K562 (cell line): ENCODE data around the gene TEX264. TPM values are rescaled to one million over a fixed set of nuclear protein-coding genes. Genes with fewer than 3 reads are reported as not detected.

Experiments used
- ATAC-seq: fragments of 200-7000 bp; cut with Tn5 transposase; 3 replicates; pipeline ENCODE4 v1.9.1; 2020; ENCODE audit warnings: moderate library complexity
- BruUV-seq: library from RNA; stranded (reverse); fragments of 400-500 nt; replicated peaks from 2 replicates; lab custom pipeline; 2021; lab: Mats Ljungman, UMichigan
- CTCF ChIA-PET: fragments of 300-600 bp; formaldehyde crosslinking; extraction: SDS; loops from one replicate; lab custom pipeline; 2021; ENCODE audit warnings: low intra/inter-chr PET ratio; lab: Yijun Ruan, JAX
- POLR2A ChIA-PET: fragments of 300-600, 350-650 bp; sonication (Branson Sonifier 250); formaldehyde crosslinking; extraction: SDS; loops from one replicate; lab custom pipeline; 2021; ENCODE audit warnings: antibody characterized with exemption, inconsistent platforms; lab: Yijun Ruan, JAX
- DNase-seq, 4 experiments: peaks; one replicate each; pipeline versions ENCODE4 v3.0.0 to v3.0.0-alpha.2; 2011 to 2018; ENCODE audit warnings: low spot score in 3 of 4, mixed read lengths in 3 of 4; ENCODE audit errors: extremely low read depth in 1 of 4
- FAIRE-seq: peaks from 2 replicates; lab custom pipeline; 2011; peaks lifted over from hg19 to GRCh38; lab: Jason Lieb, UNC
- H2AFZ ChIP-seq: 2 replicates; pipeline ENCODE4 v1.6.0; 2011; ENCODE audit warnings: low read depth, low read length, control low read depth, inconsistent platforms
- H3K27ac ChIP-seq: fragments of 200-600 bp; 3 replicates; pipeline ENCODE4 v1.8.0; 2011; ENCODE audit warnings: low read depth, mild to moderate bottlenecking, control low read depth, inconsistent platforms, low read length, moderate library complexity, mixed read lengths; ENCODE audit errors: extremely low read depth
- H3K27me3 ChIP-seq, 2 experiments: fragments of 300-600 bp in 1 of 2; 2 replicates in 1 of 2; 3 replicates in 1 of 2; pipeline versions ENCODE4 v1.6.0 to v1.8.0; 2011; ENCODE audit warnings: inconsistent platforms in 2 of 2, low read length in 2 of 2, mild to moderate bottlenecking in 1 of 2, mixed read lengths in 1 of 2, moderate library complexity in 1 of 2; ENCODE audit not compliant: control insufficient read depth in 2 of 2, insufficient read depth in 2 of 2
- H3K36me3 ChIP-seq: fragments of 300-600 bp; 3 replicates; pipeline ENCODE4 v1.8.0; 2011; ENCODE audit warnings: mild to moderate bottlenecking, low read length, inconsistent platforms; ENCODE audit not compliant: control insufficient read depth, insufficient read depth
- H3K4me1 ChIP-seq, 2 experiments: fragments of 200-600 bp in 1 of 2; replicated peaks in 1 of 2; 2 replicates in 1 of 2; 3 replicates in 1 of 2; pipeline versions ENCODE4 v1.5.1 to v1.8.0; 2011; ENCODE audit warnings: inconsistent platforms in 2 of 2, low read length in 2 of 2, mild to moderate bottlenecking in 1 of 2, mixed read lengths in 1 of 2, moderate library complexity in 1 of 2; ENCODE audit not compliant: control insufficient read depth in 2 of 2, insufficient read depth in 2 of 2
- H3K4me2 ChIP-seq: 2 replicates; pipeline ENCODE4 v1.6.1; 2011; ENCODE audit warnings: low read length, control low read depth, inconsistent platforms, mixed read lengths; ENCODE audit not compliant: insufficient read depth
- H3K4me3 ChIP-seq: fragments of 200-600 bp; sonication (generic), shearing (Covaris generic); 2 replicates; pipeline ENCODE4 v1.5.1; 2016; ENCODE audit warnings: control low read depth, inconsistent platforms
- H3K79me2 ChIP-seq: fragments of 200-600 bp; 3 replicates; pipeline ENCODE4 v1.8.0; 2011; ENCODE audit warnings: low read length, inconsistent platforms; ENCODE audit not compliant: control insufficient read depth, insufficient read depth
- H3K9ac ChIP-seq, 2 experiments: 2 replicates each; pipeline versions ENCODE4 v1.6.0 to v1.6.1; 2011; ENCODE audit warnings: low read depth in 2 of 2, low read length in 2 of 2, control low read depth in 1 of 2, inconsistent platforms in 1 of 2, mild to moderate bottlenecking in 1 of 2, mixed read lengths in 1 of 2; ENCODE audit not compliant: insufficient read depth in 1 of 2
- H3K9me1 ChIP-seq: one replicate; pipeline ENCODE4 v1.6.0; 2011; ENCODE audit warnings: inconsistent platforms, mild to moderate bottlenecking, low read length, moderate library complexity; ENCODE audit not compliant: control insufficient read depth, insufficient read depth
- H3K9me3 ChIP-seq: replicated peaks from 2 replicates; pipeline ENCODE4 v1.5.1; 2011; ENCODE audit warnings: low read depth, low read length, inconsistent platforms; ENCODE audit not compliant: control insufficient read depth, insufficient read depth
- H4K20me1 ChIP-seq: replicated peaks from 2 replicates; pipeline ENCODE4 v1.6.1; 2011; ENCODE audit warnings: low read length, inconsistent platforms, mixed read lengths; ENCODE audit not compliant: control insufficient read depth, insufficient read depth
- GTF2F1 ChIP-seq: IDR thresholded peaks from 2 replicates; pipeline ENCODE4 v1.6.1; 2011; ENCODE audit warnings: low read depth, low read length, improper control_type of control experiment
- HDAC1 ChIP-seq, 2 experiments: fragments of 450-650 bp; IDR thresholded peaks; 2 replicates each; pipeline ENCODE4 v1.6.1; 2016 to 2017; ENCODE audit warnings: inconsistent platforms in 1 of 2, mild to moderate bottlenecking in 1 of 2, moderate library complexity in 1 of 2
- KDM1A ChIP-seq, 2 experiments: fragments of 450-650 bp; IDR thresholded peaks; 2 replicates each; pipeline ENCODE4 v1.6.1; 2016; ENCODE audit warnings: mild to moderate bottlenecking in 2 of 2
- KDM4B ChIP-seq, 2 experiments: fragments of 450-650 bp in 1 of 2; sonication (generic) in 1 of 2; IDR thresholded peaks; 2 replicates each; pipeline ENCODE4 v1.6.1; 2016 to 2017; ENCODE audit warnings: borderline replicate concordance in 2 of 2, antibody characterized with exemption in 1 of 2, low read depth in 1 of 2, mild to moderate bottlenecking in 1 of 2
- NEUROD1 ChIP-seq: fragments of 150-350 bp; IDR thresholded peaks from 2 replicates; pipeline ENCODE4 v1.6.1; 2014; ENCODE audit warnings: borderline replicate concordance, low read length, low read depth; ENCODE audit not compliant: partially characterized antibody
- NRF1 ChIP-seq, 2 experiments: fragments of 450-650 bp; IDR thresholded peaks in 1 of 2; conservative IDR thresholded peaks in 1 of 2; 2 replicates each; pipeline ENCODE4 v1.6.1; 2014; ENCODE audit warnings: mild to moderate bottlenecking in 2 of 2
- OTX1 ChIP-seq: fragments of 450-650 bp; formaldehyde crosslinking; IDR thresholded peaks from 2 replicates; pipeline ENCODE4 v1.4.0; 2022; ENCODE audit warnings: mild to moderate bottlenecking
- POLR2H ChIP-seq: IDR thresholded peaks from 2 replicates; pipeline ENCODE4 v1.6.1; 2016; ENCODE audit warnings: missing genetic modification characterization, low read depth, mild to moderate bottlenecking, control low read depth, missing compliant biosample characterization, moderate library complexity
- RNF219 ChIP-seq: fragments of 250-450 bp; sonication (Bioruptor Pico); IDR thresholded peaks from 2 replicates; pipeline ENCODE4 v1.5.0; 2022; ENCODE audit warnings: mild to moderate bottlenecking
- SIRT6 ChIP-seq: IDR thresholded peaks from one replicate; pipeline ENCODE4 v1.6.1; 2012; ENCODE audit warnings: low read depth, mild to moderate bottlenecking, control low read depth, inconsistent platforms, low read length, moderate library complexity
- SRSF9 ChIP-seq: fragments of 200-400 bp; formaldehyde crosslinking; IDR thresholded peaks from 2 replicates; pipeline ENCODE4 v1.6.1; 2017; ENCODE audit warnings: low read depth, low read length, borderline replicate concordance
- TCF7 ChIP-seq: sonication (generic); IDR thresholded peaks from 2 replicates; pipeline ENCODE4 v1.6.1; 2016; ENCODE audit warnings: antibody characterized with exemption, borderline replicate concordance
- XRCC4 ChIP-seq: IDR thresholded peaks from one replicate; pipeline ENCODE4 v1.6.1; 2011; ENCODE audit not compliant: insufficient read depth, insufficient read length; ENCODE audit errors: extremely low read depth
- ZNF280A ChIP-seq: fragments of 450-650 bp; IDR thresholded peaks from 2 replicates; pipeline ENCODE4 v1.6.1; 2018; ENCODE audit warnings: mild to moderate bottlenecking, low read depth; ENCODE audit not compliant: partially characterized antibody
- ZNF518B ChIP-seq: fragments of 250-450 bp; sonication (Bioruptor Pico); IDR thresholded peaks from 2 replicates; pipeline ENCODE4 v1.5.0; 2021; ENCODE audit warnings: mild to moderate bottlenecking, moderate library complexity
- WGBS: fragments of 100-300 bp; shearing (Covaris generic); methylation state at CpG from one replicate; pipeline ENCODE4 v1.1.6; 2016; ENCODE audit warnings: low coverage, mixed read lengths; ENCODE audit not compliant: insufficient coverage; ENCODE audit errors: missing lambda C conversion rate; 5-methylcytosine and 5-hydroxymethylcytosine counted together
- in situ Hi-C: fragments of 300-500 bp; cut with MboI; formaldehyde crosslinking; loops from 4 replicates; pipeline ENCODE4 v1.15.0; 2018; ENCODE audit warnings: inconsistent platforms, mixed read lengths
- intact Hi-C: fragments of 100-400 bp; cut with micrococcal nuclease; formaldehyde crosslinking; loops from 2 replicates; pipeline ENCODE4 v1.14.2; 2022
- polyA plus RNA-seq, 8 experiments: library from polyadenylated mRNA; depleted of rRNA in 4 of 8; stranded (reverse) in 5 of 8; unstranded in 3 of 8; fragments of >200 nt; fragmentation: Nextera tagmentation in 2 of 8; fragmentation: Illumina TruSeq in 1 of 8; extraction: Ambion mirVana in 2 of 8; extraction: Trizol in 1 of 8; gene quantifications; 2 replicates each; pipeline versions ENCODE4 v1.2.1 to v1.2.3, GENCODE V29; 2011 to 2014; ENCODE audit warnings: inconsistent platforms in 1 of 8, missing spikeins in 1 of 8
- total RNA-seq, 7 experiments: library from RNA; depleted of rRNA in 6 of 7; stranded (reverse); fragments of >200 nt in 6 of 7; fragmentation: Illumina TruSeq in 2 of 7; extraction: Trizol in 2 of 7; gene quantifications; 2 replicates each; pipeline versions ENCODE4 v1.2.1 to v1.2.3, GENCODE V29; 2011 to 2021; ENCODE audit warnings: low replicate concordance in 1 of 7

Gene TEX264
- total and polyA plus RNA-seq, 9 of the 15 experiments (the other 6 are each of a cell fraction or from before 2014, with no cell fraction given): 4.1 to 47.0 (median 31.0) TPM

- peaks cover 0 to 48% of the 10 kb centered on the region in 2 experiments; a peak in 4 of 5 replicates for H3K27me3 ChIP-seq
- H3K27ac ChIP-seq: no peak overlapping the region
- H3K9ac ChIP-seq: no peak overlapping the region
- no TSS peak for BruUV-seq
- no peak overlapping the region for H2AFZ ChIP-seq
- intact Hi-C loops: no loop called here
- in situ Hi-C loops: no loop called here
- H3K4me3 ChIP-seq: no peak overlapping the region
- WGBS: 0% methylated on average over 8 of the region's 8 CpGs
- no peaks in the 10 kb centered on the region for H3K9me3 ChIP-seq
- H3K4me2 ChIP-seq: no peak overlapping the region
- DNase-seq: no peak
- H3K79me2 ChIP-seq: no peaks in the 10 kb centered on the region
- 0 out of 2 replicates have a peak, but pooled peaks cover 6% of the 10 kb centered on the region for H4K20me1 ChIP-seq
- FAIRE-seq: no peak
- ChIA-PET POLR2A (no interaction called here), CTCF (no interaction called here)
- H3K4me1 ChIP-seq: peaks cover 0 to 4% of the 10 kb centered on the region in 2 experiments; a peak in 2 of 5 replicates
- H3K9me1 ChIP-seq: no peaks in the 10 kb centered on the region
- H3K36me3 ChIP-seq: no peaks in the 10 kb centered on the region
- no peak for ATAC-seq
- TF ChIP-seq XRCC4: no peak
- no peak for TF ChIP-seq SIRT6
- no peak for TF ChIP-seq SRSF9
- no peak for TF ChIP-seq POLR2H (tag)
- TF ChIP-seq GTF2F1: no peak
- no peak for TF ChIP-seq OTX1 (CRISPR knock-in tag)
- TF ChIP-seq NRF1 (conservative IDR thresholded peaks at IDR 0.05 in 1 of 2, IDR thresholded peaks at IDR 0.05 in 1 of 2): no peak
- TF ChIP-seq HDAC1 (IDR thresholded peaks at IDR 0.05): no peak
- TF ChIP-seq RNF219 (CRISPR knock-in tag): no peak
- TF ChIP-seq KDM4B (IDR thresholded peaks at IDR 0.05; ENCODE audit: borderline replicate concordance in 2 of 2, low read depth in 1 of 2): no peak
- no peak for TF ChIP-seq TCF7
- no peak for TF ChIP-seq KDM1A (IDR thresholded peaks at IDR 0.05)
- TF ChIP-seq NEUROD1: no peak
- no peak for TF ChIP-seq ZNF280A
- no peak for TF ChIP-seq ZNF518B (CRISPR knock-in tag)
Measured at GRCh38 chr3:51711352-51712037, 40.4 kb downstream of the TEX264 start.
